ENCODE data around the gene MSX2.
"Not testable (repeated sequence)": the region's sequence is repeated elsewhere in the genome, so short reads cannot be mapped to it uniquely, and the experiment has no call there.

The MSX2 gene

DNA sequence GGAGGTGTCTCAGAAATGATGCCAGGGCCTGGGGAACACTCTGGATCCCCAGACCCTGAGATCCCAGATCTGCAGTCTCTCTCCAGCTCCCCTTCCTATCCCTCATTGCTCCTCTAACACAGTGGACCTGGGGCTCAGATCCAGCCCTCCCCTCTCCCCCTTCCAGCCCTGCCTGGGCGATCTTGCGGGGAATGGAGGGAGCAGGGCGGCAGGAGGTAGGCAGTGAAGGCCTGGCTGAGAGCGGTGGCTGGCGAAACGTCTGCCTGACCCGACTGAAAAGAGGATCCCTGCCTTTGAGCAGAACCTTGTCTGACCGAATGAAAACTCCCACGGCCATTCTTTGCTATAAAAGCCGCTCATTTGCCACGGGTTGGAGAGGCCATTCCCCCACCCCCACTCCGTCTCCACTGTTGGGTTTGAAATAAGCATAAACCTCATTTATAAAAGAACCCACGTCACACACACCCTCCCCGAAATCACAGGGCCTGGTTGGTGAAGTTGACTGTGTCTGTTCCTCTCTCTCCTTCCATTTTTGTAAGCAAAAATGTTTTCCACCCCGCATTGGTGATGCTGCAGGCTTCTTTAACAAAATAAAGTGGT is 8.8 kb downstream of the MSX2 start:
- no peak for DNase-seq (ENCODE audit: low read depth)

DNA sequence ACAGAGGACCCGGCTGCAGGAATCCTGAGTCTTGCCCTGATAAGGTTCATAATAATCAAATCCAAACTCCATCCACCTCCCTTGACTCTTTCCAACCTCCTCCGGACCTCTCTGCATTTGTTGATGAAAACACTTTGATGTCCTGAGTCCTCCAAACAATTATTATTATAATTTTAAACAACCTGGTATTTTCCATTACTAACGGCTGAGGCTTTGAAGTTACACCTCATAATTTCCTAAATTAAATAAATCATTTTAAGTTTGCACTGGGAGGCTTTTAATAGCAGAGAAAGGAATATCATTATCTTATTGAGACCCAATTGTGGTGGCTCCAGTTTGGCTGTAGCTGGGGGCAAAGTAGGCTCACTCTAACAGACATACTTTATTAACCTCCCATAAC is 9.5 kb downstream of the MSX2 start:
- no peak for DNase-seq (ENCODE audit: low read depth)

DNA sequence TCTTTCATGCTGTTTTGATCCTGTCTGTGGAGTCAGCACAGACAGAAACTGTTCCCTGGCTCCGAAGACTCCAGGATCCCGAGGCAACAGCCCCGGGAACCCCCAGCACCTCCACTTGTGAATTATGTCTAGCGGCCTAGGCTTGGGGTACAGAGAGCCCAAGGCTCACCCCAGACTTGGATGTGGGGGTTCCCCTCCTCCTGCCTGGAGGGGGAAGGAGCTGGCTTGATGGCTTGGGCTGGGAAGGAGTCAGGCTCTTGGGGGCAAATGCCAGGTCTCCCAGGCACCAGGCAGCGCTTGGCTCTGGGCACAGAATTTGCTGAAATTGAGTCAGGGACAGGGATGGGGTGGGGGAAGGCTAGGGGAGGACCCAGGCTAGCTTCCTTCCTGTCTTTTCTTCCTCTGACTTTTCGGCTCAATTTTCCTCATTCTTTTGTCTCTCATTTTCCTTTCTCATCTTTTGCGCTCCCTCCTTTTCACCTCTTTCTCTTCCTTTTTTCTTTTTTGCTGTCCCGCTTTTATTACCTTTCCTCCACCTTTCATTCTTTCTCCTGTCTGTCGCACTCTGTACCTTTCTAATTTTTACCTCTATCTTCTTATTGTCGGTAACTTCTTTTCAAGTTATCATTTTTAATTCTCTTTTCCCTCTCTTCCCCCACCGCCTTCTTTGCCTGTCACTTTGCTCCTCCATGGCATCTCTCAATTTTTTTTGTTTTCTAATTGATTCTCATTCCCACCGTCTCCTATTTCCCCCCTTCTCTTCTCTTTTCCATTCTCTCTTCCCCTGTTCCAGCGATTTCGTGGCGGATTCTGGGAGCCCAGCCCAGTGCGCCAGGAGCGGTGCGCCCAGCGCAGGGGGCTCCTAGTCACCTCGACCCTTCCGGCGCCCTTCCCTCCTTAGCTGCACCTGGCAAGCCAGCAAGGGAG is 10.5 kb downstream of the MSX2 start:
- DNase-seq (ENCODE audit: low read depth): no peak

DNA sequence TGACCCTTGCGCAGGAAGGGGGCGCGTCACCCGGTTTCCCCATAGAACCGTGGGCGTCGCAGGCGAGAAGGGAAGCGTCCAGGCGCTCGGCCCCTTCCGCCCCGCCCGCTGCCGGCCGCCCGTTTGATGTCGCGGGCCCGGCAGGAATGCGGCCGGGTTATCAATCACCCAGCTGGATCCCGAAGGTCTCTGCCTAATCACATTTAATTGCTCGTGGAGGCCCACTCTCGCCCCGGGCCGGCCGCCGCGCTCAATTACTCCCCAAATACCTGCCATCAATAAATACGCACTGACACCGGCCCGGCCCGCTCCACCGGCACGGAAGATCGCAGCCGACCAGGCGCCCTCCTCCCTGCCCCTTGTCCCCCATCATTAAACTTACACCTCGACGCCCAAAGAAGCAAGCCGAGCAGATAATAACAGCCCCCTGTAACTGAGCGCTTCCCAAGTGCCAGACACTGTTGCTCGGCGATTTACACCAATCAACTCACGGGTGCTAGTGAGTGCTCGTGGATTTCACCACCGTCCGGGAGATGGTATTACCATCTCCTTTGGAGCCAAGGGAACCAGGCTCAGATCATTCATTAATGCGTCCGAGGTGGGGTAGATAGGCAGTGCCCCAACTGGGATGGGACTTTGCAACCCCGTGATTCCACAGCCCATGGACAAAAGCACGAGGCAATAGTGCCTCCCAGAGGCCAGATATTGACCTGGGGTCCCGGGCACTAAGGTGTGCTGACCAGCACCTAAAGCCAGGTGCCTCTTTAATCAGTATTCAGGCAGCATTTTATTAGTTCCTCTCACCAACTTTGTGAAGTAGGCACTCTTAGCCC is 11.3 kb downstream of the MSX2 start:
- DNase-seq (ENCODE audit: low read depth): no peak

DNA sequence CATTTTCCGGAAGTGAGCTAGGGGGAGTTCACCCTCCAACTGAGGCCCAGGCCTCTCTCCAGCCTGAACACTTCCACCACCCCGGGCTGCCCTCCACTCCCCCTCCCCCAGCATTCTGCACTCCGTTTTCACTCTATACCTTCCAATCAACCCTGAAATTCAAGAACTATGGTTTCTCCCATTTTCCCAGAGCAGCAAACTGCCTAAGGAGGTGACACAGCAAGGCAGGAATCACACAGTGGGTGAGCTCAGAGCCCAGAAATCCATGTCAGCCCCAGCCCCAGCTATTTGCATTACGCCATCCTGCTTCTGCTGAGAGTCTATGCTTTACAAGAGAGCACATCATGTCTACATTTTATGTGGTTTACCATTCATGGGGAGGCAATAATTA is 11.9 kb downstream of the MSX2 start:
- DNase-seq (ENCODE audit: low read depth): no peak

DNA sequence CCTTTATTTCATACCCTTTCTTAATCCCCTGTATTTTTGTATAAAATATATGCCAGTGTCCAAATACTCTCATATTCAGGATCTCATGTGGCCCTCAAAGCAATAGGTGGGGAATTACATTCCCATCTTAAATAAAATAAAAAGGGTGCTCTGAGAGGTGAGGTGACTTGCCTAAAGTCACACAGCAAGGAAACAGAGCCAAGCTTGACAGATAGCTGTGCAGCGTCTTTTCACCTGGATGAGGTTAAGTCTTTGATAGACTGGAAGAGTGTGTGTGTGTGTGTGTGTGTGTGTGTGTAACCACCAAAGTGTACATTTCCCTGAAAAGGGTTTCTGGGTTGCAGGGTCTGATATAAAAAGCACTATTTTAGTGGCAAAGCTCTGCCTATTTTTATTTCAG is 12.4 kb downstream of the MSX2 start:
- no peak for DNase-seq (ENCODE audit: low read depth)

DNA sequence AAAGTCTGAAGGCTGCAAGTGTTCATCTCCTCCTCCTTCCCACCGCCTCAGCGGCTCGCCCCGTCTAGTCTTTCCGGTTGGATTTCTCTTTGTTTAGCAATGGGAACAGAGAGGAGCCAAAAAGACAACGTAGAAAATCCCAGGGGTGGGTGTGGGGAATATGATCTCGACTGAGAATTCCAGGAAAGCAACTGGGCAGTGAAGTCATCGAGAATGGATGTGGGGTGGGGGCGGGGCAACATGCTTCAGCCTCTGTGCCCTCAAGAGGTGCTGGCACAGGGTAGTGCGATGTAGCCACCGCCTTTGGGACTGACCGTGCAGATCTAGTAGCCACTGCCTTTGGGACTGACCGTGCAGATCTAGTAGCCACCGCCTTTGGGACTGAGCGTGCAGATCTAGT is 12.9 kb downstream of the MSX2 start:
- no peak for DNase-seq (ENCODE audit: low read depth)

DNA sequence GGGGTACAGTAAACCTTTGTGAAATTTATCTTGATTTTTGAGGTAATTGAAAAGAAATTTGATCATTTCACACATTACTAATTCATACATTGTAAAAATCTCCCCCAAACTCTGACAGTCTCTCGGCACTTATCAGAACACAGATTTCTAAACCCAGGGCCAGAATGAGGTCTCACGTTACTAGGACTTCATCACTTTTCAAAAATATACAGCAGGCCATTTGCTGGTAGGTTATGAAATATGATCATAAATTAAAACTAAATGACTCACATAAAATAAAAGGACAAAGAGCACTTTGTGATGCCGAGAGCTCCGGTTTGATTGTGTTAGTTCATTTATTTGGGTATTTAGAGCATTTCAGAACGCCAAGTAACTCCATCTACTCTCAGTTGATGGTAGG is 17.0 kb downstream of the MSX2 start:
- DNase-seq (ENCODE audit: low read depth): no peak

DNA sequence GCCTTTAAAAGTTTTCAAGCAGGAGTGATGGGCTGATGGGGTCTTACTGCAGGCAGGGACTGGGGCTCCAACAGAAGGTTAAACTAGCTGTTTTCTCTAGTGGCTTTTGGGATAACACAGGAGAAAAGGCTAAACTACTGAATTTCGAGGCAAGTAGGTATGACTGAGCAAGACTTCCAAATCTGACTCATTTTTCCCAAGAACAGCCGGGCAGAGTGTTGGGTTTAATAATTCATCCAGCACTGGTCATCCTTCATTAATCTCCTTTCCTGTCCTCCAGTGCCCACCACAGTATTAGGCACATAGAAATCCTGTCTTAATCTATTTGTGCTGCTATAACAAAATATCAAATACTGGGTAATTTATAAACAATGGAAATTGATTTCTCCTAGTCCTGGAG is 20.5 kb downstream of the MSX2 start:
- no peak for DNase-seq (ENCODE audit: low read depth)

DNA sequence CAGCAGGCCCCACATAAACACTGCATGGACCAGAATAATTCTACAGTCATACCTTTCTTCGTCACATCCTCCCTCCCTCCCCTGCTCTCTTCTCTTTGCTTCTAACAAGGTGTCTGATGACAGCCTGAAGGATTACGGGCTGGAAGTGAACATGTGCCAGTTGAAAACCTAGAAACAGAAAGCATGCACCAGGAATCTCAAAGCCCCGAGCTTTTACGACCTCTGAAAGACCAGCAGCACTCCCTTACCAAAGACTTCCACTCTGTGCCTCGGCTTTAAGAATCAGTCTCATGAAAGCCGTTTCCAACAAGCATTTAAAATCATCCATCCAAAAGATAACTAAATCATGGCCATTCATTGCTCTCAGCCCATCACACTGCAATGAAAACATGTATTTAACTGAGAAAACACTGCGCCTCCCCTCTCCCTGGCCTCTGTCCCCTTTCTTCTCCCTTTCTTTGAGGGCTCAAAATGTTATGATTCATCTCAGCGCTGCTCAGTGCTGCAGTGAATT is 21.3 kb downstream of the MSX2 start:
- DNase-seq (ENCODE audit: low read depth): no peak

DNA sequence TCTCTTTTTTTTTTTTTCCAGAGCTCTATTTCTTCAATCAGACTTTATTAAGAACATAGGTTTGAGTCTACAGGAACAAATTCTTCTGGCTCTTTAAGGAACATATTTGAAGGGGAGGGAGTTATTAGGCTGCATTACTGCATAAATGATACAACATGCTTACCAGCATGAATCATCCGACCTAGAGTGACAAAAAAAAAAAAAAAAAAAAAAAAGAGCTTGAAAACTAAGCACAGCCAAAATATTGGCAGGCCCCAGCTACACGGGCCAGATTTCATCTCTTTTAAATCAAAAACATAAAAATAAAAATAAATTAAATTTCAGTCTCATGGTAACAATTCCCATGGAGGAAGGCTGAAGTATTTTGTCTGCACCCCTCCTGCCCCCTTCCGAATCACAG is 26.3 kb downstream of the MSX2 start:
- no peak for DNase-seq (ENCODE audit: low read depth)

DNA sequence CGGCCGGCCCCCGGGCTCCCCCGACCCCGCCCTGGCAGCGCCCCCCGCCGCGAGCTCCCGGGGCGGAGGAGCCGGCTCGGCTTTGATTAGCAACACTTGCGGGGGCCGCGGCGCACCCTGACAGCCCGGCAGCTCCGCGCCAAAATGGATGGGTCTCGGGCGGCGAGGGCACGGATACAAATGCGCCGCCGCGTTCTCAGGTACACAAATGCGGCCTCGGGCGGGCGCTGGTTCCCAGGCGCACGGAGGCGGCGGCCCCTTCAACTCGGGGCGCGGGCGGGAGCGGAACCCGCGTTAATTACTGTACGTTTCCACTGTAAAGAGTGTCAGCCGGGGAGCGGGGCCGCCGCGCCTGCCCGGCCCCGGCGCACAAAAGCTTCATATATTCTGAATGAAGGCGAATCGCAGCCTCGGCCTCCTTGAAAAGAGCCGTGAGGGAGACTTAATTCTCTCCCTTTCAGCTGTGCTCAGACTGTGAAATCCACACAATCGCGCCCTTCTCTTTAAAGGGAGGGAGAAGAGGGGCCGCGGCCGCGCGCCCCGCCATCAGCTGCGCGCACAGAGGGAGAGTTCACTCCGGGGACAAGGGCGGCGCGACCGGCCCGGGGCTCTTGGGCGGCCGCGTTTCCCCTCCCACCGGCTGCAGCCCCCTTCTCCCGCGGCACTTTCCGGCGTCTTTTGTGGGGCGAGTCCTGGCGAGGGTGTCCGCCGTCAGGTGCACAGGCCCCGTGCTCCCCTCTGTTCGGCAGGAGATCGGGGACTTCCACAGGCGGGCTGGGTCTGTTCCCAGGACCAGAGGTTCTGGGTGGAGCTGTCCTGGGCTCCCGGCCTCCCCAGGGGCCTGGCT is 27.0 kb downstream of the MSX2 start:
- no peak for DNase-seq (ENCODE audit: low read depth)

DNA sequence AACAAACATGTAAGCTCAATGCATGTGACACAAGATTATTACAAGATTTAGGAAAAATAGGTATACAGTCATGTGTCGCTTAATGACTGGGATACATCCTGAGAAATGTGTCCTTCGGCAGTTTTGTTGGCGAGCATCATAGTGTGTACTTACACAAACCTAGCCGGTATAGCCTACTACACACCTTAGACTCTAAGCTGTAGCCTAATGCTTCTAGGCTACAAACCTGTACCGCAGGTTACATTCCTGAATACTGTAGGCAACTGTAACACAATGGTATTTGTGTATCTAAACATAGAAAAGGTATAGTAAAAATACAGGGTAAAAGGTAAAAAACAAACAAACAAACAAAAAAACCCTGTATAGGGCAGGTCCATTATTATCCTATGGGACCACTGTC is 27.7 kb downstream of the MSX2 start:
- DNase-seq (ENCODE audit: low read depth): no peak

DNA sequence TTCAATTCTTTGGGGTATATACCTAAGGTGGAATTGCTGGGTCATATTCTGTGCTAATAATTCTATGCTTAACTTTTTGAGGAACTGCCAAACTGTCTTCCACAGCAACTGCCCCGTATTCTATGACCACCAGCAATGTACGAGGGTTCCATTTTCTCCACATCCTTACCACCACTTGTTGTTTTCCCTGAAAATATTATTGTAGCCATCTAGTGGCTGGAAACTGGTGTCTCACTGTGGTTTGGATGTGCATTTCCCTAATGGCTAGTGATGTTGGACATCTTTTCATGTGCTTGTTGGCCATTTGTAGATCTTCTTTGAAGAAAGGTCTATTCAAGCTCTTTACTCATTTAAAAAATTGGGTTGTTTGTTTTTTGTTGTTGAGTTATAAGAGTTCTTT is 30.7 kb downstream of the MSX2 start:
- no peak for DNase-seq (ENCODE audit: low read depth)

DNA sequence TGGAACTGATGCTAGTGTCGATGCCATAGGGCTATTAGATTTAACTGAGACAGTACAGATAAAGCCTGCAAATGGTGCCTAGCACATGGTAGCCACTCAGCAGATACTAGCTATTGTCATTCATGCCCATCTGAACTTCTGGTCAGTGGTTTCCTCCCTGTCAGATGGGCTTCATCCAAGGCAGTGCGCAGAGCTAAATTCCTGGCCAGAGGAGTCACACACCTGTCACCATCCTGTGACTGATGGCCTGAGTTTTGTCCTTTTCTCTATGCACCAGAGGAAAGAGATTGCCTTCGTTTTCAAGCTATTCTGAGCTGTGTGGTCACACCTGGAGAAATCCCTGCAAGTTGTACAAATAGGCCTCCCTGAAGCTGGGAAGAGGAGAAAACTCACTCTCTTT is 34.7 kb downstream of the MSX2 start:
- no peak for DNase-seq (ENCODE audit: low read depth)

DNA sequence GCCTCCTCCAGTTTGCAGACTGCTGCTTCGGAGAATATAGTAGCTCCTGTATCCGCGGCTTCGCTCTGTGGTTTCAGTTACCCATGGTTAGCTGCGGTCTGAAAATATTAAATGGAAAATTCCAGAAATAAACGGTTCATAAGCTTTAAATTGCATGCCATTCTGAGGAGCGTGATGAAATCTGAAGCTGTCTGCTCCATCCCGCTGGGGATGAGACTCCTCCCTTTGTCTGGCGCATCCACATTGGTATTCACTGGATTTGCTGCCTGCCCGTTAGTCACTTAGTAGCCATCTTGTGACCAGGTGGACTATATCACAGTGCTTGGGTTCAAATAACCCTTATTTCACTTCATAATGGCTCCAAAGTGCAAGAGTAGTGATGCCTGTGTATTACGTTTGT is 36.3 kb downstream of the MSX2 start:
- no peak for DNase-seq (ENCODE audit: low read depth)

DNA sequence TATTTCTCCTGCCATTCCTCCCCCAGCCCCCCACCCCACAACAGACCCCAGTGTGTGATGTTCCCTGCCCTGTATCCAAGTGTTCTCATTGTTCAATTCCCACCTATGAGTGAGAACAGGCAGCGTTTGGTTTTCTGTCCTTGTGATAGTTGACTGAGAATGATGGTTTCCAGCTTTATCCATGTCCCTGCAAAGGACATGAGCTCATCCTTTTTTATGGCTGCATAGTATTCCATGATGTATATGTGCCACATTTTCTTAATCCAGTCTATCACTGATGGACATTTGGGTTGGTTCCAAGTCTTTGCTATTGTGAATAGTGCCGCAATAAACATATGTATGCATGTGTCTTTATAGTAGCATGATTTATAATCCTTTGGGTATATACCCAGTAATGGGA is 37.0 kb downstream of the MSX2 start:
- not testable (repeated sequence) for DNase-seq (ENCODE audit: low read depth)

DNA sequence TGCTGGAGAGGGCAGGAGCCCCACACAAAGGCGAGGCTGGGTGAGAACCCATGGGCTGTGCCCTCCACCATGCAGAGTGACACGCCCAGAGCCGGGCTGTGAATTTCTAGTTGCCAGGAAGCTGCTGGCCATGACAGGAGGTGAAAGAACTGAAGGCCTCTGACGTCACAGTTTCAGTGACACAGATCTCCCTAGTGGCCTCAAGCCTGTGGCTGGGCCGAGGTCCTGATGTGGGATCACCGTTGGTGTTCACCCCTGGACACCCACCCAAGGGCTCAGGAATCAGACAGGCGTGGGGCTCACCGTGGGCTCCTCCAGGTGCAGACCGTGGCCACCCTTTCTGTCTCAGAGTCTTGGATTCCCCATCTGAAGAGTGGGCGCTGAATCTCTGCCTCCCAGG is 39.9 kb downstream of the MSX2 start:
- DNase-seq (ENCODE audit: low read depth): no peak

DNA sequence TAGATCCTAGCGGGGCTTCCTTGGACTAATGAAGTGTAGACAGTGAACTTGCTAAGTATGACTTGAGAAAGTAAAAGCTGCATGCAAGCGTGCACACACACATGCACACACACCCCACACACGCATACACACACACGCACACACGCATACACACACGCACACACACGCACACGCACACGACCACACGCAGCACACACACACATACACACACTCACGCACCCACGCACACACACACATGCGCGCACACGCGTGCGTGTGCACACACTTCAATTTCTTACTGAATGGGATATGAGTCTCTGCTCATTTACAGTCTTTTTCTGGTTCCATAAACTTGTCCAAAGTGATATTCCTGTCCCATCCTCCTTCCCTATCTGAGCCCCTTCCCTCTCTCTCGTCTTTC is 41.2 kb downstream of the MSX2 start:
- DNase-seq (ENCODE audit: low read depth): no peak

DNA sequence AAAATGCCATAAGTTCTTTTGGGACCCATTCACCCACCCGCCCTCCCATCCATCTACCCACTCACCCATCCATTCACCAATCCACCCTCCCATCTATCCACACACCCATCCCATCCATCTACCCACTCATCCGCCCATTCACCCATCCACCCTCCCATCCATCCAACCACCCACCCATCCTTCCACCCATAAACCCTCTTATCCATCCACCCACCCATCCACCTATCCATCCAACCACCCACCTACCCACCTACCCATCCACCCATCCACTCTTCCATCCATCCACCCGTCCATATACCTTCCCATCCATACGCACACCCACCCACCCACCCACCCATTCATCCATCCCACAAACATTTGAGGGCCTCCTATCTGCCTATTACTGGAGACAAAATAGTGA is 43.3 kb downstream of the MSX2 start:
- no peak for DNase-seq (ENCODE audit: low read depth)

DNA sequence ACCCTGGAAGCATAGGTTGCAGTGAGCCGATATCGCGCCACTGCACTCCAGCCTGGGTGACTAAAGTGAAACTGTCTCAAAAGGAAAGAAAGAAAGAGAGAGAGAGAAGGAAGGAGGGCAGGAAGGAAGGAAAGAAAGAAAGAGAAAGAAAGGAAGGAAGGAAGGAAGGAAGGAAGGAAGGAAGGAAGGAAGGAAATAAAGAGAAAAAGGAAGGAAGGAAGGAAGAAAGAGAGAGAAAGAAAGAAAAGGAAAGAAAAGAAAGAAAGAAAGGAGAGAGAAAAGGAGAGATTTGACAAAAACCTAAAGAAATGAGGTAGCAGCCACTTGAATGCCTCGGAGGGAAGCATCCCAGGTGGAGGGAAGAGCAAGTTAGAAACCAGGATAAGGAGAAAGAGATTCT is 44.6 kb downstream of the MSX2 start:
- no peak for DNase-seq (ENCODE audit: low read depth)

DNA sequence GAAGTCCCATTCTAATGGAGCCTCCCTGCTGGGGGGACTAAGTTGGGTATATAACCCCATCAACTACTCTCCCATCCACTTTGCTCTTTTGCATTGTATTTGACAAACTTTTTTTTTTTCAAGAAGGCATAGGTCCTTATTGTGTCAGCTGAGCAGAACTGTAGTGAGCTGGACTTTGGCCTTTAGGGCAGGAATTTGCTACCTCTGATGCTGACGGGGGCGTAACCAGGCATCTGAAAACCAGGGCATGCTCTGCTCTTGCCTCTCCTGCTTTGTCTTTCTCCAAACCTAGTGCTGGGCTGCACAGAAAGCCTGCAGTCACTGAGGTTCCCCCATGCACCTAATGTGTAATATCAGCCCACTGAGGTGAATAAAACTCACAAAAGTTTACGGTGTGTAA is 49.0 kb downstream of the MSX2 start:
- no peak for DNase-seq (ENCODE audit: low read depth)

Measured in activated T-cell treated with anti-CD3 and anti-CD28 coated beads for 24 hours (primary cell).